ENCODE data around the gene BABAM2. TPM values are rescaled to one million over a fixed set of nuclear protein-coding genes. Genes with fewer than 3 reads are reported as not detected.

Gene BABAM2
- total and polyA plus RNA-seq, 11 donors: 22.2 to 75.1 (median 62.5) TPM

- no peaks in the 10 kb centered on the region for H3K27me3 ChIP-seq
- H3K4me1 ChIP-seq: peaks cover 0 to 4% (median 0%) of the 10 kb centered on the region in 12 donors
- TF ChIP-seq CTCF (IDR thresholded peaks at IDR 0.05) (no peak), POLR2A (IDR thresholded peaks at IDR 0.05) (no peak)
- intact Hi-C loops (cut with DNase I): no loop called here
- ATAC-seq (no peak), DNase-seq (no peak)
- no peak overlapping the region for H3K4me3 ChIP-seq
- no peaks in the 10 kb centered on the region for H3K9me3 ChIP-seq
- WGBS, 4 donors: 93 to 97% (median 95%) methylated on average over 4 of the region's 4 CpGs
- peaks cover 0 to 27% (median 14%) of the 10 kb centered on the region in 9 donors for H3K36me3 ChIP-seq
- H3K27ac ChIP-seq: no peak overlapping the region
These were observed 406.4 kb downstream of the BABAM2 start for GRCh38 chr2:28296904-28297303.

- TF ChIP-seq CTCF (IDR thresholded peaks at IDR 0.05) (no peak), POLR2A (IDR thresholded peaks at IDR 0.05) (no peak)
- H3K27me3 ChIP-seq: no peaks in the 10 kb centered on the region
- 95 to 98% (median 97%) methylated on average over 2 of the region's 2 CpGs for WGBS, 4 donors
- ATAC-seq (no peak), DNase-seq (no peak)
- no peak overlapping the region for H3K27ac ChIP-seq
- H3K4me3 ChIP-seq: no peak overlapping the region
- H3K4me1 ChIP-seq: peaks cover 0 to 4% (median 0%) of the 10 kb centered on the region in 12 donors
- intact Hi-C loops (cut with DNase I): no loop called here
- peaks cover 0 to 27% (median 14%) of the 10 kb centered on the region in 9 donors for H3K36me3 ChIP-seq
- no peaks in the 10 kb centered on the region for H3K9me3 ChIP-seq
These were observed 407.0 kb downstream of the BABAM2 start for GRCh38 chr2:28297531-28297930.

GRCh38 chr2:28298406-28298805, 407.9 kb downstream of the BABAM2 start:
- intact Hi-C loops (cut with DNase I): no loop called here
- Histone ChIP-seq H3K9me3 (no peaks in the 10 kb centered on the region), H3K4me3 (no peak overlapping the region), H3K27me3 (no peaks in the 10 kb centered on the region), H3K27ac (no peak overlapping the region), H3K4me1 (peaks cover 0 to 4% (median 0%) of the 10 kb centered on the region in 12 donors), H3K36me3 (peaks cover 0 to 27% (median 17%) of the 10 kb centered on the region in 9 donors)
- WGBS, 4 donors: 90 to 97% (median 93%) methylated on average over 3 of the region's 3 CpGs
- TF ChIP-seq POLR2A (IDR thresholded peaks at IDR 0.05) (no peak), CTCF (IDR thresholded peaks at IDR 0.05) (no peak)
- no peak for ATAC-seq
- no peak for DNase-seq

GRCh38 chr2:28300485-28301341, 410.2 kb downstream of the BABAM2 start:
- WGBS, 4 donors: 78 to 84% (median 80%) methylated on average over 9 of the region's 9 CpGs
- ATAC-seq: peak in 1 of 4 donors; percentile 14
- H3K4me1 ChIP-seq: peaks cover 0 to 4% (median 0%) of the 10 kb centered on the region in 12 donors
- H3K4me3 ChIP-seq: no peak overlapping the region
- H3K27ac ChIP-seq: peak overlapping the region in 2 of 12 donors; percentile 28 to 82
- intact Hi-C loops (cut with DNase I): no loop called here
- TF ChIP-seq CTCF (IDR thresholded peaks at IDR 0.05) (no peak), POLR2A (IDR thresholded peaks at IDR 0.05) (no peak)
- no peak for DNase-seq
- no peaks in the 10 kb centered on the region for H3K27me3 ChIP-seq
- peaks cover 0 to 13% (median 4%) of the 10 kb centered on the region in 12 donors for H3K9me3 ChIP-seq
- H3K36me3 ChIP-seq: peaks cover 0 to 33% (median 17%) of the 10 kb centered on the region in 9 donors

All from heart left ventricle (tissue), 16 donors.